ENCODE measurements around the gene SVOPL. TPM values are rescaled to one million over a fixed set of nuclear protein-coding genes. Genes with fewer than 3 reads are reported as not detected.
A peak's percentile ranks its signal among the peaks of the same experiment; 100 is the strongest.

The SVOPL gene
- total RNA-seq, 1 donor from 2014 or later, result not detected

- Mint-ChIP-seq H3K27ac (no peak overlapping the region), H3K4me1 (ENCODE audit: unreplicated experiment) (no peaks in the 10 kb centered on the region), H3K9me3 (peaks cover 9% of the 10 kb centered on the region), H3K36me3 (no peaks in the 10 kb centered on the region), H3K4me3 (no peak overlapping the region), H3K27me3 (no peaks in the 10 kb centered on the region)
- TF ChIP-seq CTCF (conservative IDR thresholded peaks at IDR 0.05), result no peak
- DNase-seq (ENCODE audit: extremely low spot score, unreplicated experiment), result no peak
Measured at GRCh38 chr7:138649506-138649905, 51.7 kb downstream of the SVOPL start.

- H3K27me3 Mint-ChIP-seq, result no peaks in the 10 kb centered on the region
- TF ChIP-seq CTCF (conservative IDR thresholded peaks at IDR 0.05), result peak; percentile 18
- no peak overlapping the region for H3K27ac Mint-ChIP-seq
- H3K9me3 Mint-ChIP-seq, result peaks cover 4% of the 10 kb centered on the region
- no peak overlapping the region for H3K4me3 Mint-ChIP-seq
- DNase-seq (ENCODE audit: extremely low spot score, unreplicated experiment), result no peak
- H3K4me1 Mint-ChIP-seq (ENCODE audit: unreplicated experiment), result no peaks in the 10 kb centered on the region
- H3K36me3 Mint-ChIP-seq, result no peaks in the 10 kb centered on the region
Measured at GRCh38 chr7:138645284-138645683, 55.9 kb downstream of the SVOPL start.

GRCh38 chr7:138632826-138633602 is 68.1 kb downstream of the SVOPL start:
- Mint-ChIP-seq H3K27ac (no peak overlapping the region), H3K27me3 (no peaks in the 10 kb centered on the region), H3K9me3 (no peaks in the 10 kb centered on the region), H3K4me3 (no peak overlapping the region), H3K4me1 (ENCODE audit: unreplicated experiment) (peaks cover 5% of the 10 kb centered on the region), H3K36me3 (no peaks in the 10 kb centered on the region)
- no peak for TF ChIP-seq CTCF (conservative IDR thresholded peaks at IDR 0.05)
- no peak for DNase-seq (ENCODE audit: extremely low spot score, unreplicated experiment)

GRCh38 chr7:138632384-138632783 is 68.8 kb downstream of the SVOPL start:
- no peak for DNase-seq (ENCODE audit: extremely low spot score, unreplicated experiment)
- H3K4me1 Mint-ChIP-seq (ENCODE audit: unreplicated experiment), result peaks cover 5% of the 10 kb centered on the region
- no peak for TF ChIP-seq CTCF (conservative IDR thresholded peaks at IDR 0.05)
- no peaks in the 10 kb centered on the region for H3K36me3 Mint-ChIP-seq
- no peaks in the 10 kb centered on the region for H3K27me3 Mint-ChIP-seq
- H3K4me3 Mint-ChIP-seq, result no peak overlapping the region
- no peaks in the 10 kb centered on the region for H3K9me3 Mint-ChIP-seq
- H3K27ac Mint-ChIP-seq, result no peak overlapping the region

- peaks cover 8% of the 10 kb centered on the region for H3K4me1 Mint-ChIP-seq (ENCODE audit: unreplicated experiment)
- no peak overlapping the region for H3K4me3 Mint-ChIP-seq
- no peak for TF ChIP-seq CTCF (conservative IDR thresholded peaks at IDR 0.05)
- DNase-seq (ENCODE audit: extremely low spot score, unreplicated experiment), result no peak
- no peaks in the 10 kb centered on the region for H3K36me3 Mint-ChIP-seq
- H3K27me3 Mint-ChIP-seq, result no peaks in the 10 kb centered on the region
- no peaks in the 10 kb centered on the region for H3K9me3 Mint-ChIP-seq
- no peak overlapping the region for H3K27ac Mint-ChIP-seq
Measured at GRCh38 chr7:138630059-138630610, 71.0 kb downstream of the SVOPL start.

Measured in type B pancreatic cell (in vitro differentiated cells).